ENCODE measurements around the gene TMED4.

TMED4 gene

GRCh38 chr7:44581879-44582603 is at the start of gene TMED4:
TMED4 (minus strand) TSS chr7:44582231; CDS start chr7:44582206, 25 bp downstream.
- H3K36me3 ChIP-seq (replicated peaks): peaks cover 34% of the 10 kb centered on the region
- H3K9me3 ChIP-seq: peaks cover 2% of the 10 kb centered on the region; the same call in 1 of the 2 replicates
- no peaks in the 10 kb centered on the region for H3K27me3 ChIP-seq (ENCODE audit: low read depth)
- in situ Hi-C loops (cut with MboI; ENCODE audit: low sequenced_read_pairs): loop anchor here (25.0 kb wide), 1 partner anchor 530 kb away; the partner anchor contains the start of gene TBRG4
- peak within 1 kb of the TSS; percentile 80 for H3K4me3 ChIP-seq
- peak; percentile 99 to 100 for DNase-seq (ENCODE audit: low spot score in 2 of 2)
- H3K4me1 ChIP-seq: peaks cover 12% of the 10 kb centered on the region

- in situ Hi-C loops (cut with MboI; ENCODE audit: low sequenced_read_pairs): no loop called here
- Histone ChIP-seq H3K36me3 (replicated peaks) (peaks cover 27% of the 10 kb centered on the region), H3K4me1 (no peaks in the 10 kb centered on the region), H3K9me3 (no peaks in the 10 kb centered on the region), H3K4me3 (no peak overlapping the region), H3K27me3 (ENCODE audit: low read depth) (no peaks in the 10 kb centered on the region)
- no peak for DNase-seq (ENCODE audit: low spot score in 2 of 2)
These were observed 49.6 kb upstream of the TMED4 start for GRCh38 chr7:44631458-44632115.

DNA sequence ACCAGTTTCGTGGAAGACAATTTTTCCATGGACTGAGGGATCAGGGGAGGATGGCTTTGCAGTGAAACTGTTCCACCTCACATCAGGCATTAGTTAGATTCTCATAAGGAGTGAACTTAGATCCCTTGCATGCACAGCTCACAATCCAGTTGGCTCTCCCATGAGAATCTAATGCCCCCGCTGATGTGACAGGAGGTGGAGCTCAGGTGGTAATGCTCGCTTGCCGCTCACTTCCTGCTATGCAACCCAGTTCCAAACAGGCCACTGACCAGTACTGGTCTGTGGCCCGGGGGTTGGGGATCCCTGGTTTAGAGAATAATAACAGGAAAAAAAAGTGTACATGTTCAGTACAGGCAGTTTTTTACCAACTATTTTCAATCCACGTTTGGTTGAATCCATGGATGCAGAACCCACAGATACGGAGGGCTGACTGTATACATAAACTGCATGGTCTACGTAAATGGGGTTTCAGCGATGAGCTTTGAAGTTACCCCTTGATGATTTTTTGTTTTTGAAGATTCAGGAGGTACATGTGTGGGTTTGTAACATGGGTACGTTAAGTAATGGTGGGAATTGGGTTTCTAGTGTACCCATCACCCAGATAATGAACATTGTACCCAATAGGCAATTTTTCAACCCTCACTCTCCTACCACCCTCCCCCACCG is 48.9 kb upstream of the TMED4 start:
- Histone ChIP-seq H3K9me3 (no peaks in the 10 kb centered on the region), H3K4me3 (no peak overlapping the region), H3K4me1 (no peaks in the 10 kb centered on the region), H3K36me3 (replicated peaks) (peaks cover 32% of the 10 kb centered on the region), H3K27me3 (ENCODE audit: low read depth) (no peaks in the 10 kb centered on the region)
- in situ Hi-C loops (cut with MboI; ENCODE audit: low sequenced_read_pairs): no loop called here
- DNase-seq (ENCODE audit: low spot score in 2 of 2): no peak

DNA sequence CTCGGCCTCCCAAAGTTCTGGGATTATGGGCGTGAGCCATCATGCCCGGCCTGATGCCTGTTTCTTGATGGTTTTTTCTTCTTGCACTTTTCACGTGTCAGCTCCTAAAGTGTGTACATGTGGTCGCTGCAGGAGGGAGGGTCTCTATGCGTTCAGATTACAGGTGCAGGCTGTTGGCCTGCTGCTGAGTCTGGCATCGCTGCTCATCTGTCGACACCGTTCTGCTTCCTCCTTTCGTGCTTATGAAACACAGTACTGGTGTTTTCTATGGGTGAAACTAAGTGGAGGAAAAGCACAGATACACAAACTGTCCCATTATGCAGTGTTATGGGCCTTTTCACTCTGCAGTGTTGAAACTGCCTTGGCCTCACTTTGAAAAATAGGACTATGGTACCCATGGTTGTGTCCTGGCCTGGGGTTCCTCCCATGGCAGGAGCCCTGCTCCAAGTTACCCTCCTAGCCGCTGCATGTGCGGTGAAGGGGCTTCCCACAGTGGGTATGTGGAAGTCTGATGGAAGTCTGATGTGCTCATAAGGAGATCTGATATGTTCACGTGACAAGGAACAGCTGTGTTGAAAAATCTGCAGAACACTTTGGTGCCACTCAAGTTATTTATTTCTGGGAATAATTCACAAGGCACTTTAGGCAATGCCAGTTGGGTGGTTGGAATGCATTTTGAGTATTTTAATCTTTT is 47.9 kb upstream of the TMED4 start:
- H3K9me3 ChIP-seq: no peaks in the 10 kb centered on the region
- DNase-seq (ENCODE audit: low spot score in 2 of 2): no peak
- in situ Hi-C loops (cut with MboI; ENCODE audit: low sequenced_read_pairs): no loop called here
- H3K27me3 ChIP-seq (ENCODE audit: low read depth): no peaks in the 10 kb centered on the region
- peaks cover 42% of the 10 kb centered on the region for H3K36me3 ChIP-seq (replicated peaks)
- no peak overlapping the region for H3K4me3 ChIP-seq
- no peaks in the 10 kb centered on the region for H3K4me1 ChIP-seq

DNA sequence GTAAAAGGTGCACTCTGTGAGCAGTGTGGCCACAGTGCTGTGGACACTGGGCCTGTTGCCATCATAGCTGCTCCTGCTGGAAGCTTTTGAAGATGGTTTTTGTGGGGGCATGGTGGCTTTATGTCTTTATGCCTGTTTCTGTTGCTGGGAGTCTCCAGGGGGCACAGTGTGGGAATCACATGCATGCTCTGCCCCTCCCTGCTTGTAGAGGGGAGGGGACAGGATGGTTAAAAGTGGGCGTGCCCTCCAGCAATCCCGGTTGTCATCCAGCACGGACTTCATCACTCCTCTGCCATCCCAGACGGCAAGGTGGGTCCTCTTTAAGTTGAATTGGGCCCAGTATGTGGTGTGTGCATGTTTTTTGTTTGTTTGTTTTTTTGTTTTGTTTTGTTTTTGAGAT is 44.6 kb upstream of the TMED4 start:
- no peak for DNase-seq (ENCODE audit: low spot score in 2 of 2)
- Histone ChIP-seq H3K9me3 (no peaks in the 10 kb centered on the region), H3K4me3 (no peak overlapping the region), H3K4me1 (no peaks in the 10 kb centered on the region), H3K27me3 (ENCODE audit: low read depth) (no peaks in the 10 kb centered on the region), H3K36me3 (replicated peaks) (peaks cover 48% of the 10 kb centered on the region)
- in situ Hi-C loops (cut with MboI; ENCODE audit: low sequenced_read_pairs): no loop called here

DNA sequence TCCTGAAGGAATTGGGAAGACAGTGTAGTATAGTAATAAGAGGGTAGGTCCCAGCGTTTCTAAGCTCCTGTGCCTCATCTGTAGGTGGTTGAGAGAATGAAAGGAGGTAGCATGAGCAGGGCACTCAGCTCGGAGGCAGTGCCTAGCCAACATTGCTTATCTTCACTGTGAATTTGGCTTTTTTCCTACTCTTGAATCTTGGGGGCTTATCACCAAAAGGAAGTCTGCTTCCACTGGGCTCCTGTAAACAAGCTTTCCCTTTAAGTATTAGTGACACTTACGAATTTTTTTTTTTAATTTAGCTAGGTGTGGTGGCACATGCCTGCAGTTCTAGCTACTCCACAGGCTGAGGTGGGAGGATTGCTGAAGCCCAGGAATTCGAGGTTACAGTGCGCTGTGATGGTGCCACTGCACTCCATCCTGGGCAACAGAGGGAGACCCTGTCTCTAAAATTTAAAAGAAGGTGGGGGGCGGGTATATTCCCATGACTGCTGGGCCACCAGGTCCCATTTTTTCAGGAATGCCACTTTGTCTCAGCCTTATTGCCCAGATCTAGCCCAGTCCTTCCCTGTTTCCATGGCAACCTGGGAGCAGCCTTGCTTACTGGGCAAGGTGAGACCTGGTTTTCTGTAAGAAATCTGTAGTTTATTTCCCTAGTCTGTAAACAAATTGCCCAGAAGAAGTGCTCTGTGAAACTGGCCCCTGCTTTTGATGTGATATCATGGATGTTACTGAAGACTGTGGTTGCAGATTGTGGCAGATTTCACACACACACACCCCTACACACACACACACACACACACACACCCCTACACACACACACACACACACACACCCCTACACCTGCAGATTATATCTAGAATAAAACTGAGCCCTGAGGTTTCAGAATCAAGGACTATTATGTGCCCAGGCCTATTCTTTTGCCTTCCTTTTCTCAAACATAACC is 43.8 kb upstream of the TMED4 start:
- no peaks in the 10 kb centered on the region for H3K9me3 ChIP-seq
- H3K4me1 ChIP-seq: no peaks in the 10 kb centered on the region
- in situ Hi-C loops (cut with MboI; ENCODE audit: low sequenced_read_pairs): no loop called here
- peaks cover 44% of the 10 kb centered on the region for H3K36me3 ChIP-seq (replicated peaks)
- H3K4me3 ChIP-seq: no peak overlapping the region
- DNase-seq (ENCODE audit: low spot score in 2 of 2): no peak
- H3K27me3 ChIP-seq (ENCODE audit: low read depth): no peaks in the 10 kb centered on the region

DNA sequence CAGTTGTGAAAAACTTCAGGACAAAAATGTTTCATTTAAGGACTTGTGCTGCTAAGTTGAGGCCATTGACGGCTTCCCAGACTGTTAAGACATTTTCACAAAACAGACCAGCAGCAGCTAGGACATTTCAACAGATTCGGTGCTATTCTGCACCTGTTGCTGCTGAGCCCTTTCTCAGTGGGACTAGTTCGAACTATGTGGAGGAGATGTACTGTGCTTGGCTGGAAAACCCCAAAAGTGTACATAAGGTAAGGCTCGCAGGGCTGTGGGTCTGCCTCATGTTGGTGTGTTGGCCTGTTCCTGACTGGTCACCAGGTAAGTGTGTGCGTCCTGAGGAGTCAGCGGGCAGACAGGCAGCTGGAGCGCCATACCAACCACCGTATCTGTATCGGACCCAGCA is 42.3 kb upstream of the TMED4 start:
- DNase-seq (ENCODE audit: low spot score in 2 of 2): no peak
- no peaks in the 10 kb centered on the region for H3K4me1 ChIP-seq
- no peak overlapping the region for H3K4me3 ChIP-seq
- in situ Hi-C loops (cut with MboI; ENCODE audit: low sequenced_read_pairs): no loop called here
- H3K36me3 ChIP-seq (replicated peaks): peaks cover 35% of the 10 kb centered on the region
- no peaks in the 10 kb centered on the region for H3K27me3 ChIP-seq (ENCODE audit: low read depth)
- no peaks in the 10 kb centered on the region for H3K9me3 ChIP-seq

GRCh38 chr7:44622342-44623151 is 40.5 kb upstream of the TMED4 start:
- no peak for DNase-seq (ENCODE audit: low spot score in 2 of 2)
- Histone ChIP-seq H3K27me3 (ENCODE audit: low read depth) (no peaks in the 10 kb centered on the region), H3K4me1 (no peaks in the 10 kb centered on the region; the same call in 1 of the 2 replicates), H3K9me3 (no peaks in the 10 kb centered on the region), H3K36me3 (replicated peaks) (peaks cover 28% of the 10 kb centered on the region), H3K4me3 (no peak overlapping the region)
- in situ Hi-C loops (cut with MboI; ENCODE audit: low sequenced_read_pairs): no loop called here

DNA sequence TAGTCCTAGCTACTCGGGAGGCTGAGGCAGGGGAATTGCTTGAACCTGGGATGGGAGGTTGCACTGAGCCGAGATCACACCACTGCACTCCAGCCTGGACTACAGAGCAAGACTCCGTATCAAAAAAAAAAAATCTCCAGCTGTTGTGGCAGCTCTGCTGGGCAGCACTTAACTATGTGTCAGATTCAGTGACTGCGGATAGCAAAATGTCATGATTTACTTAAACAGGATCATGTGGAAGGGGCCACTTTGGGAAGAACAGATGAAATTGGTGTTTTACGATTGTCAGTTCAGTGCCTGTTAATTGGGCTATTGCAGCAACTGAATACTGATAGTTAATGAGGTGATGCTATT is 39.7 kb upstream of the TMED4 start:
- no peaks in the 10 kb centered on the region for H3K27me3 ChIP-seq (ENCODE audit: low read depth)
- H3K36me3 ChIP-seq (replicated peaks): peaks cover 22% of the 10 kb centered on the region
- in situ Hi-C loops (cut with MboI; ENCODE audit: low sequenced_read_pairs): no loop called here
- DNase-seq (ENCODE audit: low spot score in 2 of 2): no peak
- H3K4me3 ChIP-seq: no peak overlapping the region
- no peaks in the 10 kb centered on the region for H3K9me3 ChIP-seq
- H3K4me1 ChIP-seq: no peaks in the 10 kb centered on the region; the same call in 1 of the 2 replicates

DNA sequence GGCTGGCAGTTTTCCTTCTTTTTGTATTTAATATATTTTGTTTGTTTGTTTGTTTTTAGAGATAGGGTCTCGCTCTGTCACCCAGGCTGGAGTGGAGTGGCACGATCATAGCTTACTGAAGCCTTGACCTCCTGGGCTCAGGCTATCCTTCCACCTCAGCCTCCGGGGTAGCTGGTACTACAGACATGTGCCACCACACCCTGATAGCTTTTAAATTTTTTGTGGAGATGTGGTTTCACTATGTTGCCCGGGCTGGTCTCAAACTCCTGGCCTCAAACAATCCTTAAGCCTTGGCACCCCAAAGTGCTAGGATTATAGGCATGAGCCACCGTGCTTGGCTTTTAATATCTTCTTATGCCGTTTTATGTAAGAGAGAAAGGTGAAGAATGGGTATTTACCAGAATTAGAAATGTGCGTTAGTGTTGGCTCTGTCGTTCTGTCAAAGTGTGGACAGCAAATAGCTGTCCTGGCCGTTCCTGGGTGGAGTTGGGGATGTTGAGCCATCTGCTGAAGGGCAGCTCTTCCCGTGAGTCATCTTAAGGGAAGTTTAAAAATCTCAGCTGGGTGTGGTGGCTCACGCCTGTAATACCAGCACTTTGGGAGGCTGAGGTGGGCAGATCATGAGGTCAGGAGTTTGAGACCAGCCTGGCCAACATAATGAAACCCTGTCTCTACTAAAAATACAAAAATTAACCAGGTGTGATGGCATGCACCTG is 39.2 kb upstream of the TMED4 start:
- H3K4me3 ChIP-seq: no peak overlapping the region
- H3K27me3 ChIP-seq (ENCODE audit: low read depth): no peaks in the 10 kb centered on the region
- in situ Hi-C loops (cut with MboI; ENCODE audit: low sequenced_read_pairs): no loop called here
- H3K36me3 ChIP-seq (replicated peaks): peaks cover 16% of the 10 kb centered on the region
- DNase-seq (ENCODE audit: low spot score in 2 of 2): no peak
- H3K9me3 ChIP-seq: no peaks in the 10 kb centered on the region
- H3K4me1 ChIP-seq: peaks cover under 1% of the 10 kb centered on the region

DNA sequence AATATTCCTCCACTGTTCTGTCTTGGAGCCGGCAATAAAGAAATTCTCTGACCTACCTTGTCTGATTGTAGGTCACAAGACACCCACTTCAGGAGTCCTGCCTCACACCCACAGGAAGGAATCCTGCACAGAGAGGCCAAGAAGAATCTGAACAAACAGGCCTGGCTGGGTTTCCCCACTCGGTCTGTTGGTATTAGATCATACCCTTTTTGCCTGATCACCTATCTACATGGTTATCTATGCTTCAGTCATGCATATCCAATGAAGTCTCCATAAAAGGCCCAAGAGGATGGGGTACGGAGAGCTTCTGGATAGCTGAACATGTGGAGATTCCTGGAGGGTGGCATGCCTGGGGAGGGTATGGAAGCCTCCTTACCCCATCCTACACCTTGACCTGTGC is 36.7 kb upstream of the TMED4 start:
- no peak overlapping the region for H3K4me3 ChIP-seq
- DNase-seq (ENCODE audit: low spot score in 2 of 2): no peak
- no peaks in the 10 kb centered on the region for H3K9me3 ChIP-seq
- no peaks in the 10 kb centered on the region for H3K36me3 ChIP-seq (replicated peaks)
- peaks cover 7% of the 10 kb centered on the region for H3K4me1 ChIP-seq
- in situ Hi-C loops (cut with MboI; ENCODE audit: low sequenced_read_pairs): no loop called here
- H3K27me3 ChIP-seq (ENCODE audit: low read depth): no peaks in the 10 kb centered on the region

- no peak overlapping the region for H3K4me3 ChIP-seq
- no peaks in the 10 kb centered on the region for H3K9me3 ChIP-seq
- no peaks in the 10 kb centered on the region for H3K27me3 ChIP-seq (ENCODE audit: low read depth)
- H3K36me3 ChIP-seq (replicated peaks): no peaks in the 10 kb centered on the region
- peaks cover 7% of the 10 kb centered on the region for H3K4me1 ChIP-seq
- no peak for DNase-seq (ENCODE audit: low spot score in 2 of 2)
- in situ Hi-C loops (cut with MboI; ENCODE audit: low sequenced_read_pairs): no loop called here
These were observed 36.0 kb upstream of the TMED4 start for GRCh38 chr7:44618045-44618444.
